Measurements from ENCODE around the gene EFL1. TPM values are rescaled to one million over a fixed set of nuclear protein-coding genes. Genes with fewer than 3 reads are reported as not detected.
"Not testable (repeated sequence)": the region's sequence is repeated elsewhere in the genome, so short reads cannot be mapped to it uniquely, and the experiment has no call there.

The EFL1 gene
- total and polyA plus RNA-seq, 9 of the 15 experiments (the other 6 are each of a cell fraction or from before 2014, with no cell fraction given): 4.8 to 32.5 (median 16.9) TPM

DNA sequence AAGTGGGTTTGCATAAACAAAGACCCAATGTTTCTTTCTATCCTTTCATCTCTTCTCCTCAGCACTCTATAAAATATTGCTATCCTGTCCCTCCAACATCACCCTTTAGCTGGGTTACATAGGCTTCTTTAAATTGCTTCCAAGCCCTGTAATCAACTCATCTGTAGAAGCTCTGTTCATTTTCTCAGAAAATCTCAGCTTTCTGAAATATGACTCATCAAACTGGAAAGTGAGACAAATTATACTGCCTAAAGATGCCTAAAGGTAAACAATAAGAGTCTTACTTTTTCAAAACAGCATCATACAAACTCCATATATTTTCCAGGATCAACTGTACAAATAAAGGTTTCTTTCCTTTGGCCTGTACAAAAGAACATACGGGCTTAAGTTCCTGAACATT is 33.8 kb downstream of the EFL1 start (continued):
- no peak for TF ChIP-seq CTCF (IDR thresholded peaks at IDR 0.05 in 2 of 3, conservative IDR thresholded peaks at IDR 0.05 in 1 of 3; ENCODE audit: insufficient read depth in 2 of 3, low read depth in 1 of 3, low read length in 3 of 3)

DNA sequence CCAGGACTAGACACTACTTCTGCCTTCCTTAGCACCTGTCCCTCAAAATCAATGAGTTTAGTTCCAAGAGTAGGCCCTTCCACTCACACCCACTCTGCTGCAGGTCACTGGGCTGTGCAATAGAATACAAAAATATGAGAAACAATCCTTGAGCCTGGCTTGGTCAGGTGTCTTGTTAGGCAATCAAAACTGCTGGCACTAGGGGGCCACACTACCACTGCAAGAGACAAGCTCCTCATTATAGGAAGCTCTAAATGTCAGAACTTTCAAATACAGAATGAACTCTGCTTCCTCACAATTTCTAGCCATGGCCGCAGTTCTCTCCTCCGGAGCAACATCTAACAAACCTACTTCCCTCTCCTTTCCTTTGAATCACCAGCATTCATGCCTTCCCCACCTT is 41.0 kb downstream of the EFL1 start:
- H3K9ac ChIP-seq (ENCODE audit: insufficient read depth in 1 of 2, low read depth in 2 of 2, low read length in 2 of 2); H3K9me3 ChIP-seq (replicated peaks; ENCODE audit: control insufficient read depth, insufficient read depth, low read depth, low read length); H3K27ac ChIP-seq (ENCODE audit: extremely low read depth, low read depth, low read length); H3K4me1 ChIP-seq (replicated peaks in 1 of 2; ENCODE audit: control insufficient read depth in 2 of 2, insufficient read depth in 2 of 2, low read length in 2 of 2); H2AFZ ChIP-seq (ENCODE audit: low read depth, low read length); intact Hi-C loops (cut with micrococcal nuclease); H3K4me3 ChIP-seq; in situ Hi-C loops (cut with MboI); H3K4me2 ChIP-seq (ENCODE audit: insufficient read depth, low read length); H3K36me3 ChIP-seq (ENCODE audit: control insufficient read depth, insufficient read depth, low read length); H3K79me2 ChIP-seq (ENCODE audit: control insufficient read depth, insufficient read depth, low read length); BruUV-seq (replicated peaks); H3K27me3 ChIP-seq (ENCODE audit: control insufficient read depth in 2 of 2, insufficient read depth in 2 of 2, low read length in 2 of 2); H4K20me1 ChIP-seq (replicated peaks; ENCODE audit: control insufficient read depth, insufficient read depth, low read length); H3K9me1 ChIP-seq (ENCODE audit: control insufficient read depth, insufficient read depth, low read length): not testable (repeated sequence)
- DNase-seq (ENCODE audit: extremely low read depth in 1 of 4, low spot score in 3 of 4) (peak in 3 of 4 experiments; percentile 14 to 48 (median 16)), FAIRE-seq (peak; percentile 58), ATAC-seq (peak; percentile 90)
- WGBS (ENCODE audit: insufficient coverage, low coverage, missing lambda C conversion rate): 66% methylated on average over 2 of the region's 2 CpGs
- ChIA-PET CTCF (ENCODE audit: low intra/inter-chr PET ratio) (interaction anchor here (0.7 kb wide), 1 partner anchor 118 kb away, joined by 3 read pairs; no protein-coding TSS in a partner anchor), POLR2A (interaction anchor here (0.6 to 1.0 kb wide), 3 partner anchors 18 to 37 kb away, joined by 3 read pairs; no protein-coding TSS in a partner anchor)
- TF ChIP-seq SMC3 (conservative IDR thresholded peaks at IDR 0.05; ENCODE audit: insufficient read depth, low read depth, low read length) (0 out of 2 replicates have a peak, but pooled peaks have one; percentile 30), RAD21 (CRISPR knock-in tag; conservative IDR thresholded peaks at IDR 0.05 in 1 of 2, IDR thresholded peaks at IDR 0.05 in 1 of 2) (peak in 1 of 2 experiments; percentile 60; a peak in 2 of 4 replicates), CTCF (IDR thresholded peaks at IDR 0.05 in 2 of 3, conservative IDR thresholded peaks at IDR 0.05 in 1 of 3; ENCODE audit: insufficient read depth in 2 of 3, low read depth in 1 of 3, low read length in 3 of 3) (peak; percentile 27 to 52 (median 35); a peak in 4 of 6 replicates)

Measured in K562 (cell line).